Osteoblast (primary cell): ENCODE results near the gene MAP3K20. TPM values are rescaled to one million over a fixed set of nuclear protein-coding genes. Genes with fewer than 3 reads are reported as not detected.

Experiments
- DNase-seq: peaks from one replicate; pipeline ENCODE4 v3.0.0; 2011; ENCODE audit warnings: low spot score, mixed read lengths; ENCODE audit not compliant: insufficient read length; ENCODE audit errors: missing footprints
- H2AFZ ChIP-seq: 2 replicates; pipeline ENCODE4 v1.6.0; 2011; ENCODE audit warnings: mild to moderate bottlenecking, low read length
- H3K27ac ChIP-seq: 2 replicates; pipeline ENCODE4 v1.5.1; 2011; ENCODE audit warnings: mild to moderate bottlenecking, low read depth, low read length, moderate library complexity
- H3K27me3 ChIP-seq: 2 replicates; pipeline ENCODE4 v1.6.0; 2012; ENCODE audit warnings: mild to moderate bottlenecking, control low read depth, inconsistent platforms, low read length, moderate library complexity; ENCODE audit not compliant: insufficient read depth
- H3K36me3 ChIP-seq: 2 replicates; pipeline ENCODE4 v1.5.1; 2011; ENCODE audit warnings: mild to moderate bottlenecking, low read length, control low read depth, moderate library complexity; ENCODE audit not compliant: insufficient read depth
- H3K4me1 ChIP-seq: 2 replicates; pipeline ENCODE4 v1.5.1; 2011; ENCODE audit warnings: mild to moderate bottlenecking, low read length, control low read depth, moderate library complexity; ENCODE audit not compliant: insufficient read depth
- H3K4me2 ChIP-seq: 2 replicates; pipeline ENCODE4 v1.6.0; 2011; ENCODE audit warnings: mild to moderate bottlenecking, low read length; ENCODE audit not compliant: insufficient read depth
- H3K4me3 ChIP-seq: fragments of 200-600 bp; sonication (generic); 3 replicates; pipeline ENCODE4 v1.5.1; 2012; ENCODE audit warnings: mild to moderate bottlenecking, low read length, inconsistent platforms; ENCODE audit not compliant: insufficient read depth
- H3K79me2 ChIP-seq: 2 replicates; pipeline ENCODE4 v1.6.0; 2012; ENCODE audit warnings: mild to moderate bottlenecking, low read length, control low read depth, inconsistent platforms; ENCODE audit not compliant: insufficient read depth
- H3K9me3 ChIP-seq: 2 replicates; pipeline ENCODE4 v1.5.1; 2011; ENCODE audit warnings: low read depth, low read length, control low read depth
- H4K20me1 ChIP-seq: 2 replicates; pipeline ENCODE4 v1.6.0; 2012; ENCODE audit warnings: mild to moderate bottlenecking, low read length, control low read depth; ENCODE audit not compliant: insufficient read depth
- total RNA-seq: library from RNA; depleted of rRNA; stranded (reverse); fragments of >200 nt; gene quantifications from 2 replicates; pipeline ENCODE4 v1.2.3, GENCODE V29; 2012
- TF ChIP-seq, protein P1 (sequence below): IDR thresholded peaks from 2 replicates; pipeline ENCODE4 v1.5.1; 2011; ENCODE audit warnings: mild to moderate bottlenecking, low read depth, low read length, moderate library complexity; ENCODE audit errors: extremely low read depth

The MAP3K20 gene
- total RNA-seq, 1 donor = 56.1 TPM

DNA sequence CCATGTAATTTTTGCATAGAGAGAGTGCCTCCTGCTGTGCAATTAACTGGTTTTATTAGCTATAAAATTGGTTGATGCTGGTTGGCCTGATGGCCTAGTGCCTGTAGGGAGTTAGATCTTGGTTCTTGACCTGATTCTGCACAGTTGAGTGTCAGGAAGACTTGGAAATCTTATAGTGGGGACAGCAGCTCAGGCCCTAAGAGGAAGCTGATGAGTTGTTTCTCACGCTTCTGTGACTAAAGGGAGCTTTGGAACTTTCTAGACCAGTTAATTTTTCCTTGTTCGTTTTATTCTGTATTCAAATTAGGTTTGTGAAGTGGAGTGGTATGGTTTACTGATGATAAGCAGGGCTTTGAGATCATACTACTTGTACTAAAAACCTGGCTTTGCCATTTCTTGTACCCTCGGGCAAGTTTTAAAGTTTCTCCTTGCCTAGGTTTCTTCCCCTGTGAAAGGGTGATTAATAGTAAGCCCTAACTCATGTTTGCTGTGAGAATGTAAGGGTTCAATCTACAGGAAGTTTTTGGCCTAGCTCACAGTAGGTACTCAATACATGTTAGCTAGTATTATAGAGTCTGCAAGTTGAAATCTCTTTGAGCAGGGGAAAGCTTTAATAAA, 82.1 kb downstream of the MAP3K20 start:
- no peaks in the 10 kb centered on the region for H3K9me3 ChIP-seq
- no peak overlapping the region for H3K4me2 ChIP-seq
- TF ChIP-seq, protein P1, sequence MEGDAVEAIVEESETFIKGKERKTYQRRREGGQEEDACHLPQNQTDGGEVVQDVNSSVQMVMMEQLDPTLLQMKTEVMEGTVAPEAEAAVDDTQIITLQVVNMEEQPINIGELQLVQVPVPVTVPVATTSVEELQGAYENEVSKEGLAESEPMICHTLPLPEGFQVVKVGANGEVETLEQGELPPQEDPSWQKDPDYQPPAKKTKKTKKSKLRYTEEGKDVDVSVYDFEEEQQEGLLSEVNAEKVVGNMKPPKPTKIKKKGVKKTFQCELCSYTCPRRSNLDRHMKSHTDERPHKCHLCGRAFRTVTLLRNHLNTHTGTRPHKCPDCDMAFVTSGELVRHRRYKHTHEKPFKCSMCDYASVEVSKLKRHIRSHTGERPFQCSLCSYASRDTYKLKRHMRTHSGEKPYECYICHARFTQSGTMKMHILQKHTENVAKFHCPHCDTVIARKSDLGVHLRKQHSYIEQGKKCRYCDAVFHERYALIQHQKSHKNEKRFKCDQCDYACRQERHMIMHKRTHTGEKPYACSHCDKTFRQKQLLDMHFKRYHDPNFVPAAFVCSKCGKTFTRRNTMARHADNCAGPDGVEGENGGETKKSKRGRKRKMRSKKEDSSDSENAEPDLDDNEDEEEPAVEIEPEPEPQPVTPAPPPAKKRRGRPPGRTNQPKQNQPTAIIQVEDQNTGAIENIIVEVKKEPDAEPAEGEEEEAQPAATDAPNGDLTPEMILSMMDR = no peak
- no peaks in the 10 kb centered on the region for H4K20me1 ChIP-seq
- no peak overlapping the region for H3K4me3 ChIP-seq
- no peaks in the 10 kb centered on the region for H3K36me3 ChIP-seq
- DNase-seq = no peak
- H3K4me1 ChIP-seq = peaks cover 32% of the 10 kb centered on the region
- H3K27me3 ChIP-seq = no peaks in the 10 kb centered on the region
- H2AFZ ChIP-seq = no peak overlapping the region
- H3K27ac ChIP-seq = peak overlapping the region; percentile 9
- H3K79me2 ChIP-seq = peaks cover 80% of the 10 kb centered on the region

DNA sequence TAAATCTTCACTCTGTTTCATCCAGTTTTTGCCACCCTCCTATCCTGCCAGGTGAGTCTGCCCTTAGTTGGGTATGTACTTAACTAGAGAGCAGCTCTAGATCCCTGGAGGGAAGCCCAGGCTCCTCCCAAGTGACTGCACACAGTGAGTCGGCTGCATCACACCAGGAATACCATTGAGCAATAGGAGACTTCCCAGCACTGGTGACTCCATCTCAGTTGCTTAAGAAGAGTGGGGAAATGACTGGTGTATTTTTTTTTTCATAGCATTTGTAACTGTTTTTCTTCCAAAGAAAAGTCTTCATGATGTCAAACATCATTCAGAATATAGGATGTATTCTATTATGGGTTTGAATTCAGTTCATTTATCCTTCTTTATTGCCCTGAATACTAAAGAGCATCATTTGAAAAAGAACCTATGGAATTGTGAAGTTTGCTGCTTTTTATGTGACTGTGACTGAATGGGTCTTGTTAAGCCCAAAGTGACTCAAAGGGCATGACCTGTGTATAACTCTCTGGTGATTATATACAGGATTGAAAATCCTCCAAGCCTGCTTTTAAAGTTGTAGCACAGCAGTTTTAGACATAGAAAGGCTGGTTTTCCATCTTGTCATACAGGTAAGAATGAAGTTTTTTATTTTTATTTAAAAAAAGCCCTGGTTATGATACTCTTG, 84.3 kb downstream of the MAP3K20 start:
- TF ChIP-seq, protein P1 = no peak
- H3K36me3 ChIP-seq = no peaks in the 10 kb centered on the region
- H3K79me2 ChIP-seq = peaks cover 83% of the 10 kb centered on the region
- H2AFZ ChIP-seq = no peak overlapping the region
- H3K27me3 ChIP-seq = no peaks in the 10 kb centered on the region
- H3K4me2 ChIP-seq = peak overlapping the region; percentile 65
- H4K20me1 ChIP-seq = no peaks in the 10 kb centered on the region
- H3K4me1 ChIP-seq = peaks cover 27% of the 10 kb centered on the region
- H3K9me3 ChIP-seq = no peaks in the 10 kb centered on the region
- H3K4me3 ChIP-seq = peak overlapping the region; percentile 5
- peak; percentile 80 for DNase-seq
- peak overlapping the region; percentile 93 for H3K27ac ChIP-seq

DNA sequence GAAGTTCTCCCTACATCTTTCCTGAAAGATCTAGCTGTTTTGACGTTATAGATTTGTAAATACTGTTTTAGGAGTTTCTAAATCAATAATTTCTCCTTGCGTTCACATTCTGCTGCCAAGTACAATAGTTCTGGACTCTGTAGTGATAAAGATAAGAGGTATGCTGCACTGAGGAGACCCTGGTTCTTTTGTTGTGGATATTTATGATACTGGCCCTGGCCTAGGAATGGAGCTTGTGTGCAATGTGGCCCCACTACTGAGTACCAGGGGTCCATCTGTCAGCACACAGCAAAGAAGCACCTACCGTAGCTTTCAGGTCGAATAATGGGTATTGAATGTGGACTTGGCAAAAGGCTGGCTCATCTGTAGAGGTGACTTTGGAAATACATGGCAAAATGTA, 85.0 kb downstream of the MAP3K20 start:
- no peaks in the 10 kb centered on the region for H4K20me1 ChIP-seq
- H3K4me2 ChIP-seq = peak overlapping the region; percentile 65
- peaks cover 27% of the 10 kb centered on the region for H3K4me1 ChIP-seq
- no peaks in the 10 kb centered on the region for H3K27me3 ChIP-seq
- peaks cover 82% of the 10 kb centered on the region for H3K79me2 ChIP-seq
- H2AFZ ChIP-seq = no peak overlapping the region
- H3K36me3 ChIP-seq = no peaks in the 10 kb centered on the region
- H3K9me3 ChIP-seq = no peaks in the 10 kb centered on the region
- DNase-seq = no peak
- TF ChIP-seq, protein P1 = no peak
- H3K4me3 ChIP-seq = no peak overlapping the region
- peak overlapping the region; percentile 93 for H3K27ac ChIP-seq

DNA sequence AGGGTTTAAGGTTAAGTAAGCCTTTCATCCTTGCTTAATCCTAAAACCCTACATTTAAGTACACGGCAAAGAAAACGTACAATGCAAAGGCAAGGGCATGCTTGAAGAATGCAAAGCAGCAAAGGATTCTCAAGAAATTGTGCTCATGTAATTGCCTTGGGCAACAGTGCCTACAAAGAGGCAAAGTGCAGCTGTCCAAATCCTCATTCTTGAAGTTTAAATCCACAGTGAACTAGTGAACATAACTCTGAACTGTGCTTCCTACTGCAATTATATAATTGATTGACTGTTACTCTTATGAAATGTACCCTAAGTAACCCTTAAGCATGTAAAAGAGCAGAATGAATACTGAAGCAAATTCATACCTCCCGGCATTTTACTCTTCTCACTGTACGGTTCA, 85.4 kb downstream of the MAP3K20 start:
- Histone ChIP-seq H3K27me3 (no peaks in the 10 kb centered on the region), H3K4me2 (peak overlapping the region; percentile 65), H3K36me3 (no peaks in the 10 kb centered on the region), H4K20me1 (no peaks in the 10 kb centered on the region), H3K4me1 (peaks cover 27% of the 10 kb centered on the region), H3K27ac (peak overlapping the region; percentile 93), H3K9me3 (no peaks in the 10 kb centered on the region), H2AFZ (no peak overlapping the region), H3K79me2 (peaks cover 82% of the 10 kb centered on the region), H3K4me3 (no peak overlapping the region)
- TF ChIP-seq, protein P1 = no peak
- DNase-seq = no peak
